ENCODE data around the gene FUT7. TPM values are rescaled to one million over a fixed set of nuclear protein-coding genes. Genes with fewer than 3 reads are reported as not detected.

The FUT7 gene
- total and polyA plus RNA-seq, 2 of the 8 experiments (the other 6 are each of a cell fraction or from before 2014, with no cell fraction given), result not detected

DNA sequence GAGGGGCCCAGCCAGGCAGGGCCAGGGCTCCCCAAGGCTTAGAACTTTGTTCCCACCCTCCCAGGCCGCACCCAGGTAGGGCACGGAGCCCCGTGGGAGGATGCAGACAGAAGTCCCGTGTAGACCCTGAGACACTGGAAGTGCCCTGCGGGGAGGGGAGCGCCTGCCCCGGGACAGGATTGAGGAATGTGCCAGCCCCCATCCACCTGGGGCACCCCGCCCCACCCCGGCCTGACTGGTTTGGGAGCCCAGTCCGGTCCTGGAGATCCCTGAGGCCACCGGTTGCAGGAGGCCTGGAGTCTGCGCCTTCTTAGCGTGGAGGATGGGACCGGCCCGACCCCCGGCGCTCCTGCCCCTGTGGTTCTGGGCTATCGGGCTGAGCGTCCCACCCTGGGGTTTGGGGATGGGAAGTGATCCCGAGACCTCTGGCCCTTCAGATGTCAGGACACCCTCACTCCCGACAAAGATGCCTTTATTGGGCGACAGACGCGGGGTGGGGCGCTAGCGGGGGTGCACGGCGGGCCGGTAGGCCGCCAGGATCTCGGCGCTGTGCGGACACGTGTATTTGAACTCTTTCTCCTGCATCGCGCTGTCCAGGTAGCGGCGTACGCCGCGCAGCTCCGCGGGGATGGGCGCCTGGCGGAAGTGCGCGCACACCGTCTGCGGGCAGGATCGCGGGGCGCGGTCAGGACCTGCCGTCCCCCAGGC lies 37.6 kb downstream of the FUT7 start:
- Histone ChIP-seq H3K79me2 (ENCODE audit: control insufficient read depth in 1 of 2, insufficient read depth in 2 of 2, low read length in 2 of 2) (no peaks in the 10 kb centered on the region), H2BK20ac (ENCODE audit: low read length) (no peak overlapping the region), H3K4ac (replicated peaks; ENCODE audit: insufficient read length, low read depth, low read length) (no peak overlapping the region), H2BK12ac (ENCODE audit: low read depth, low read length) (no peak overlapping the region), H3K4me2 (ENCODE audit: insufficient read depth in 1 of 2, low read depth in 2 of 2, low read length in 2 of 2) (peak overlapping the region in 1 of 2 experiments; percentile 47; a peak in 1 of 4 replicates), H4K8ac (ENCODE audit: extremely low read depth, insufficient read depth, low read length) (no peak overlapping the region), H3K27me3 (replicated peaks in 1 of 4; ENCODE audit: control insufficient read depth in 3 of 4, extremely low read depth in 1 of 4, insufficient read depth in 3 of 4, low read length in 3 of 4) (peaks cover 0 to 12% (median 10%) of the 10 kb centered on the region in 4 experiments; a peak in 3 of 7 replicates), H3K9me3 (ENCODE audit: insufficient read depth in 2 of 2, low read depth in 1 of 2, low read length in 1 of 2) (peaks cover 6% of the 10 kb centered on the region in 2 experiments; a peak in 2 of 4 replicates), H2AK5ac (ENCODE audit: low read depth, low read length) (no peak overlapping the region), H4K91ac (replicated peaks; ENCODE audit: insufficient read length, low read length) (no peak overlapping the region), H3K79me1 (ENCODE audit: low read depth, low read length) (no peaks in the 10 kb centered on the region), H3K4me3 (ENCODE audit: extremely low read depth in 1 of 4, insufficient read depth in 2 of 4, low read depth in 3 of 4, low read length in 4 of 4) (no peak overlapping the region), H3K56ac (replicated peaks; ENCODE audit: insufficient read length, low read depth, low read length) (no peak overlapping the region), H3K18ac (ENCODE audit: extremely low read depth, low read length) (no peak overlapping the region), H3K23ac (ENCODE audit: insufficient read length) (no peak overlapping the region), H3K4me1 (replicated peaks in 1 of 4; ENCODE audit: control insufficient read depth in 3 of 4, insufficient read depth in 4 of 4, low read length in 3 of 4) (peaks cover 0 to 20% (median 11%) of the 10 kb centered on the region in 4 experiments; a peak in 6 of 7 replicates), H3K14ac (ENCODE audit: insufficient read length) (no peak overlapping the region), H2BK5ac (ENCODE audit: low read depth, low read length) (no peak overlapping the region), H3K27ac (ENCODE audit: low read depth, low read length) (no peak overlapping the region), H2BK15ac (ENCODE audit: low read length) (no peak overlapping the region), H3K23me2 (ENCODE audit: low read depth, low read length) (peaks cover 17% of the 10 kb centered on the region), H3K9ac (replicated peaks in 1 of 4; ENCODE audit: extremely low read depth in 1 of 4, low read depth in 3 of 4, low read length in 3 of 4) (no peak overlapping the region), H4K20me1 (replicated peaks in 1 of 2; ENCODE audit: control insufficient read depth in 1 of 2, insufficient read depth in 2 of 2, low read length in 2 of 2) (peaks cover 0 to 2% of the 10 kb centered on the region in 2 experiments), H2BK120ac (replicated peaks; ENCODE audit: low read depth, low read length) (no peak overlapping the region), H2AFZ (ENCODE audit: low read length) (no peak overlapping the region), H4K5ac (ENCODE audit: insufficient read length, low read depth, low read length) (no peak overlapping the region), H3K36me3 (ENCODE audit: control insufficient read depth in 2 of 4, insufficient read depth in 4 of 4, low read length in 3 of 4) (peaks cover 0 to 2% (median 0%) of the 10 kb centered on the region in 4 experiments; a peak in 1 of 8 replicates)
- ChIA-PET POLR2A (ENCODE audit: partially characterized antibody) (interaction anchor here (0.6 kb wide), 1 partner anchor 14 kb away, joined by 3 read pairs; no protein-coding TSS in a partner anchor), CTCF (ENCODE audit: partially characterized antibody) (interaction anchor here (1.1 to 6.3 kb wide), 6 partner anchors 18 to 73 kb away, joined by 3 to 31 read pairs (median 8); partner anchors contain the start of gene PTGDS)
- FAIRE-seq (no peak), DNase-seq (ENCODE audit: low read depth in 1 of 2, low spot score in 2 of 2) (no peak)
- WGBS, 2 experiments (ENCODE audit: extremely low coverage in 1 of 2, insufficient coverage in 1 of 2, insufficient read length in 1 of 2, insufficient replicate concordance in 2 of 2, low coverage in 1 of 2, low lambda C conversion rate in 2 of 2, missing lambda C conversion rate in 1 of 2), result 89% methylated on average over 31 of the region's 54 CpGs; no CpG with 5 or more reads in 1 of the 2 experiments
- no peak for TF ChIP-seq RNF2 (IDR thresholded peaks at IDR 0.05; ENCODE audit: borderline replicate concordance, low read depth, low read length, missing control alignments, poor library complexity, severe bottlenecking)
- TF ChIP-seq RXRA (IDR thresholded peaks at IDR 0.05; ENCODE audit: insufficient read depth, low read depth, low read length), result no peak
- no peak for TF ChIP-seq EGR1 (IDR thresholded peaks at IDR 0.05; ENCODE audit: borderline replicate concordance, low read depth, low read length)
- TF ChIP-seq SIX5 (IDR thresholded peaks at IDR 0.05; ENCODE audit: low read depth, low read length), result no peak
- no peak for TF ChIP-seq GABPA (IDR thresholded peaks at IDR 0.05; ENCODE audit: borderline replicate concordance, insufficient read depth, low read length)
- TF ChIP-seq KDM5A (IDR thresholded peaks at IDR 0.05; ENCODE audit: low read length), result no peak
- no peak for TF ChIP-seq SIN3A (conservative IDR thresholded peaks at IDR 0.05 in 1 of 2, IDR thresholded peaks at IDR 0.05 in 1 of 2; ENCODE audit: low read depth in 1 of 2, low read length in 2 of 2)
- TF ChIP-seq SUZ12 (IDR thresholded peaks at IDR 0.05; ENCODE audit: low read length), result no peak
- TF ChIP-seq, protein P1, sequence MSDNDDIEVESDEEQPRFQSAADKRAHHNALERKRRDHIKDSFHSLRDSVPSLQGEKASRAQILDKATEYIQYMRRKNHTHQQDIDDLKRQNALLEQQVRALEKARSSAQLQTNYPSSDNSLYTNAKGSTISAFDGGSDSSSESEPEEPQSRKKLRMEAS (IDR thresholded peaks at IDR 0.05), result no peak
- TF ChIP-seq HDAC6 (IDR thresholded peaks at IDR 0.05; ENCODE audit: low read depth, low read length), result no peak
- TF ChIP-seq SIRT6 (IDR thresholded peaks at IDR 0.05; ENCODE audit: low read length), result no peak
- no peak for TF ChIP-seq RFX5 (IDR thresholded peaks at IDR 0.05; ENCODE audit: borderline replicate concordance, low read depth, low read length)
